IMR-90 (cell line): ENCODE data around the gene HS3ST1.

Source experiments
- BHLHE40 ChIP-seq: fragments of 150-350 bp; IDR thresholded peaks from 2 replicates; pipeline ENCODE4 v1.6.1; 2016; ENCODE audit warnings: mild to moderate bottlenecking, low read depth, low read length
- CEBPB ChIP-seq: IDR thresholded peaks from 2 replicates; pipeline ENCODE4 v1.6.1; 2012; ENCODE audit warnings: low read depth, low read length, improper control_type of control experiment
- CTCF ChIP-seq: conservative IDR thresholded peaks from 2 replicates; pipeline ENCODE4 v1.5.1; 2012; ENCODE audit warnings: mild to moderate bottlenecking, low read depth, low read length, improper control_type of control experiment
- ELK1 ChIP-seq: fragments of 150-350 bp; IDR thresholded peaks from 2 replicates; pipeline ENCODE4 v1.6.1; 2016; ENCODE audit warnings: low read depth, mild to moderate bottlenecking, low read length, moderate library complexity, borderline replicate concordance
- FOS ChIP-seq: fragments of 150-350 bp; IDR thresholded peaks from 2 replicates; pipeline ENCODE4 v1.6.1; 2016; ENCODE audit warnings: low read depth, low read length
- MXI1 ChIP-seq: IDR thresholded peaks from 2 replicates; pipeline ENCODE4 v1.6.1; 2012; ENCODE audit warnings: low read depth, mild to moderate bottlenecking, low read length, moderate library complexity, borderline replicate concordance
- NFE2L2 ChIP-seq: fragments of 150-350 bp; IDR thresholded peaks from 2 replicates; pipeline ENCODE4 v1.6.1; 2016; ENCODE audit warnings: low read depth, mild to moderate bottlenecking, low read length
- POLR2A ChIP-seq: IDR thresholded peaks from 2 replicates; pipeline ENCODE4 v1.6.1; 2012; ENCODE audit warnings: mild to moderate bottlenecking, low read depth, low read length
- RAD21 ChIP-seq: IDR thresholded peaks from 2 replicates; pipeline ENCODE4 v1.6.1; 2012; ENCODE audit warnings: low read length, improper control_type of control experiment
- RCOR1 ChIP-seq: IDR thresholded peaks from 2 replicates; pipeline ENCODE4 v1.6.1; 2012; ENCODE audit warnings: mild to moderate bottlenecking, low read length, improper control_type of control experiment; ENCODE audit not compliant: insufficient replicate concordance
- RFX5 ChIP-seq: IDR thresholded peaks from 2 replicates; pipeline ENCODE4 v1.8.0; 2012; ENCODE audit warnings: low read depth, mild to moderate bottlenecking, low read length, moderate library complexity
- USF2 ChIP-seq: fragments of 150-350 bp; IDR thresholded peaks from 2 replicates; pipeline ENCODE4 v1.6.1; 2017; ENCODE audit warnings: mild to moderate bottlenecking, antibody characterized with exemption, low read length, low read depth

- TF ChIP-seq FOS, result no peak
- TF ChIP-seq RCOR1, result no peak
- TF ChIP-seq ELK1, result no peak
- no peak for TF ChIP-seq CTCF
- TF ChIP-seq BHLHE40, result no peak
- TF ChIP-seq CEBPB, result no peak
- no peak for TF ChIP-seq POLR2A
- TF ChIP-seq NFE2L2, result no peak
- TF ChIP-seq MXI1, result no peak
- TF ChIP-seq USF2, result no peak
- TF ChIP-seq RAD21, result no peak
- TF ChIP-seq RFX5, result no peak
Observed at GRCh38 chr4:11423465-11423864, 5.2 kb downstream of the HS3ST1 start.
